Gastrocnemius medialis (tissue), 4 donors: Measurements from ENCODE around the gene C5orf15. TPM values are rescaled to one million over a fixed set of nuclear protein-coding genes. Genes with fewer than 3 reads are reported as not detected.

ENCODE experiments used
- ATAC-seq, 2 donors: fragments of 150-250 bp; one replicate each; pipeline ENCODE4 v1.9.1; 2016
- DNase-seq, 2 donors: peaks; one replicate each; pipeline ENCODE4 v3.0.0-alpha.2; 2019
- H3K27ac ChIP-seq, 4 donors: fragments of 200-600 bp; sonication (generic); 1 replicate in 1 of 4; 2 replicates in 3 of 4; pipeline ENCODE4 v1.5.1; 2016 to 2018; ENCODE audit warnings: mild to moderate bottlenecking in 2 of 4, moderate library complexity in 1 of 4
- H3K27me3 ChIP-seq, 3 donors: fragments of 200-600 bp; sonication (generic) in 2 of 3; 1 replicate in 1 of 3; 2 replicates in 2 of 3; pipeline versions ENCODE4 v1.5.1 to v1.6.0; 2016 to 2019; ENCODE audit warnings: mild to moderate bottlenecking in 1 of 3, moderate library complexity in 1 of 3
- H3K36me3 ChIP-seq, 2 donors: fragments of 200-600 bp; sonication (generic) in 1 of 2; one replicate each; pipeline ENCODE4 v1.5.1; 2017 to 2018
- H3K4me1 ChIP-seq, 2 donors: fragments of 200-600 bp; sonication (generic) in 1 of 2; one replicate each; pipeline ENCODE4 v1.5.1; 2016 to 2017; ENCODE audit warnings: mild to moderate bottlenecking in 2 of 2
- H3K4me3 ChIP-seq, 4 donors: fragments of 200-600 bp; sonication (generic) in 3 of 4; 1 replicate in 1 of 4; 2 replicates in 3 of 4; pipeline ENCODE4 v1.5.1; 2016 to 2019; ENCODE audit warnings: mild to moderate bottlenecking in 2 of 4
- H3K9me3 ChIP-seq, 3 donors: fragments of 200-600 bp; sonication (generic) in 2 of 3; 1 replicate in 1 of 3; 2 replicates in 2 of 3; pipeline ENCODE4 v1.5.1; 2016 to 2019
- POLR2A ChIP-seq, 2 donors: fragments of 450-650 bp; IDR thresholded peaks; one replicate each; pipeline ENCODE4 v1.6.1; 2017; ENCODE audit warnings: antibody characterized with exemption in 2 of 2, mild to moderate bottlenecking in 2 of 2, moderate library complexity in 2 of 2
- in situ Hi-C, 4 donors: fragments of 200-750 bp; cut with MboI; loops; one replicate each; pipeline versions ENCODE4 v1.15.0 to v1.8.0; 2017; ENCODE audit warnings: low sequenced_read_pairs in 4 of 4
- intact Hi-C: fragments of 100-400 bp; cut with DNase I; formaldehyde crosslinking; loops from one replicate; pipeline ENCODE4 v1.15.1; 2023; ENCODE audit warnings: low total_unique reads
- total RNA-seq, 4 donors: library from RNA; depleted of rRNA; stranded (reverse); fragments of >200 nt; gene quantifications; one replicate each; pipeline versions ENCODE4 v1.1.0 to v1.2.3, GENCODE V29; 2016
- TF ChIP-seq, protein P1 (sequence below), 5 experiments: fragments of 450-650 bp in 3 of 5; fragments of 200-600 bp in 2 of 5; sonication (generic) in 2 of 5; IDR thresholded peaks in 4 of 5; conservative IDR thresholded peaks in 1 of 5; 1 replicate in 4 of 5; 2 replicates in 1 of 5; pipeline ENCODE4 v1.5.1; 2016 to 2019; ENCODE audit warnings: antibody characterized with exemption in 5 of 5, mild to moderate bottlenecking in 3 of 5, moderate library complexity in 3 of 5

The C5orf15 gene
- total RNA-seq, 4 donors from 2014 or later: 18.7 to 30.3 (median 24.4) TPM

DNA sequence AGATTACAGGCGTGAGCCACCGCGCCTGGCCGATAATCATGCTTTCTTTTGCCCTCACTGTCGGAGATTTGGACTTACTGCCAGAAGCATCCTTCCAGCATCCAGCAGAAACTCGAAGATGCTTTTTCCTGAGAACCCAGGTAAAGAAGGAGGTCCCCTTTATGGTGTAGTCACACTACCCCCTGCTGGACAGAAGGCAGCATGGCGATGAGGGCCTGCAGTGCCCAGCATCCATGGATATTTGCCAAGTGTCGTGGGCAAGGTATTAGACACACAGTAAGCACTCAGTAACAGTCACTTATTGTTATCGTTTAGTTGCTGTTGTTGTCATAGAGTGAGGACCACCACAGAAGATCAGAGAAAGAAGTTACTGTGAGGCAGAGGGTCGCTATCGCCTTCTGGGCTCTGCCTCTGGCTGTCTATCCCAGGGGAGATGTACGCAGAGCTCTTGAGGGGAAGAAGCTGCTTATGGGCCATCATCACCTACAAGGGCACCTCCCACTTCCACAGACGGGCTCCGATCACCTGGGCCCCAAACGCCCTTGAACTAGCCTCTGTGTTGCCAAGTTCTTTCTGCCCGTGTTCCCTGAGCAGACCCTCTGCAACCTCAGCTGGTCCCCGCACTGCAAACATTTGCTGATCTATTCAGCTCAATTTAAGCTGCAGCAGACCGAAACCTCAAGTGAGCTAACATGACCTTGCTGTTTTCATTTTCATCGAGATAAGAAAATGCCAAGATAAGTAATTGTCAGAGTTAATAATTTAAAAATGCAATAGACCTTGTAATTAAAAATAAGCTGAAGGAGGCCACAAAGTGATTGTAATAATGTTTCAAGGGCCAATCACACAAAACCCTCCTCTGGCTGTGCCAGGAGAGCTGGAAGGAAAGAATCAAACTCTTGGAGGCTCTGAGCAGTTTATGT is 23.9 kb downstream of the C5orf15 start:
- TF ChIP-seq, protein P1, sequence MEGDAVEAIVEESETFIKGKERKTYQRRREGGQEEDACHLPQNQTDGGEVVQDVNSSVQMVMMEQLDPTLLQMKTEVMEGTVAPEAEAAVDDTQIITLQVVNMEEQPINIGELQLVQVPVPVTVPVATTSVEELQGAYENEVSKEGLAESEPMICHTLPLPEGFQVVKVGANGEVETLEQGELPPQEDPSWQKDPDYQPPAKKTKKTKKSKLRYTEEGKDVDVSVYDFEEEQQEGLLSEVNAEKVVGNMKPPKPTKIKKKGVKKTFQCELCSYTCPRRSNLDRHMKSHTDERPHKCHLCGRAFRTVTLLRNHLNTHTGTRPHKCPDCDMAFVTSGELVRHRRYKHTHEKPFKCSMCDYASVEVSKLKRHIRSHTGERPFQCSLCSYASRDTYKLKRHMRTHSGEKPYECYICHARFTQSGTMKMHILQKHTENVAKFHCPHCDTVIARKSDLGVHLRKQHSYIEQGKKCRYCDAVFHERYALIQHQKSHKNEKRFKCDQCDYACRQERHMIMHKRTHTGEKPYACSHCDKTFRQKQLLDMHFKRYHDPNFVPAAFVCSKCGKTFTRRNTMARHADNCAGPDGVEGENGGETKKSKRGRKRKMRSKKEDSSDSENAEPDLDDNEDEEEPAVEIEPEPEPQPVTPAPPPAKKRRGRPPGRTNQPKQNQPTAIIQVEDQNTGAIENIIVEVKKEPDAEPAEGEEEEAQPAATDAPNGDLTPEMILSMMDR (IDR thresholded peaks at IDR 0.05 in 4 of 5, conservative IDR thresholded peaks at IDR 0.05 in 1 of 5): peak in 4 of 5 experiments; percentile 15 to 63 (median 46)
- TF ChIP-seq POLR2A (IDR thresholded peaks at IDR 0.05): no peak
- DNase-seq (no peak), ATAC-seq (peak in 1 of 2 donors; percentile 44)
- in situ Hi-C loops: no loop called here
- intact Hi-C loops: loop anchor here (5.0 to 10.0 kb wide), 2 partner anchors 172 to 520 kb away; no protein-coding TSS in a partner anchor
- Histone ChIP-seq H3K27ac (no peak overlapping the region), H3K4me1 (peaks cover 0 to 5% of the 10 kb centered on the region in 2 donors), H3K36me3 (no peaks in the 10 kb centered on the region), H3K9me3 (no peaks in the 10 kb centered on the region), H3K27me3 (no peaks in the 10 kb centered on the region), H3K4me3 (no peak overlapping the region)

DNA sequence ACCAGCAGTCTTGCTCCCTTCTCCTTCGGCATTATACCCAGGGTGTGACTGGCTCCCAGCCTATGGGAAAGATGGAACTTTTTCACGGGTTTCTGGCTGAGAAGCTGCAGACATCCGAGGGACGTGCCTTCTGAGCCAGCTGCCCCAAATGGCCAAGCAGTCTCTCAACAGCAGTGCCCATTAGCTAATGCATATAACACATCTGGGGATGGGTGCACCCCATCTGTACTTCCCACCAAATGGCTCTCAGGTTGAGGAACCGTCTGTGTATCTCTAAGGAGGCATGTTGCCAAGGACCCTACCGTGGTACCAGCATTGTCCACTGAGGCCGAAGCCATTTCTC is 25.0 kb downstream of the C5orf15 start:
- Histone ChIP-seq H3K9me3 (no peaks in the 10 kb centered on the region), H3K4me1 (peaks cover 0 to 5% of the 10 kb centered on the region in 2 donors), H3K4me3 (no peak overlapping the region), H3K27me3 (no peaks in the 10 kb centered on the region), H3K36me3 (no peaks in the 10 kb centered on the region), H3K27ac (no peak overlapping the region)
- TF ChIP-seq, protein P1 (IDR thresholded peaks at IDR 0.05 in 4 of 5, conservative IDR thresholded peaks at IDR 0.05 in 1 of 5): no peak
- no peak for TF ChIP-seq POLR2A (IDR thresholded peaks at IDR 0.05)
- DNase-seq (no peak), ATAC-seq (no peak)
- intact Hi-C loops (loop anchor here (10.0 kb wide), 1 partner anchor 519 kb away; no protein-coding TSS in a partner anchor), in situ Hi-C loops (no loop called here)

DNA sequence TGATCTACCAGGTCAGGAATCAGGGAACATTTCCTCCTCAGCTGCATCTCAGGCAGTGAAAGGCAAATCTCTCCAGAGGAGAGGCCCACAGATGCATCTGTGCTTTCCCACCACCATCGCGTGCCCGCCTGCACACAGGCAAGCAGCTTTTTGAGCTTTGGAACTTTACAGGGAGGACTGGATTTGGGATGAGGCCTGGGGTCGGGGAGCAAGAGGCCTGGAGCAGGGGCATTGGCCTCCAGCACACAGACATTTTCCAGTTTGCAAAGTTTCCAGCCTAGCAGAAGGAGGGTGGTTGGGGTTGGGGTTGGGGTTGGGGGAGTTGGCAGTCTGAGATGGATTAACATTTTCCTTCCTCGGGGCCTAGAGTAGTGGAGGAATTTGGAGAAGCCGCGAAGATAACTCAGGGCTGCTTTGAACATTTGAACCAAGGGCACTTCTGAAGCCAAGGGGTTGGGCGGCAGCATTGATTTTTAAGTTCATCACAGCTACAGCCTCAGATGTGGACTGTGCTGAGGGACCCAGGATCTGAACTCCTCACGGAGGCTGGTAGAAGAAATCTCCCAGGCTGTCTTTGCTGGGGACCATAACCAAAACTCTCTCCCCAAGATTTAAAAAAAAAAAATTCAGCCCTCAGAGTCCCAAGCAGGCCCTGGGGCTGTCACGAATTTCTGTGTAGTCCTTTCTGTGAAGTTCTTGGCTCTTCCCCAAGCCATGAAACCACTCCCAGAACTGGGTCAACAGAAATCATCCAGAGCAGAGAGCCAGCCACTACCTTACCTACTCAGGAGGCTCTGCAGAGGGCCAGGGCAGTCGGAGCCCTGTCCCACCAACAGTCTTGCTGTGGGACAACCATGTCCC is 25.6 kb downstream of the C5orf15 start:
- Histone ChIP-seq H3K27me3 (no peaks in the 10 kb centered on the region), H3K9me3 (no peaks in the 10 kb centered on the region), H3K36me3 (no peaks in the 10 kb centered on the region), H3K27ac (no peak overlapping the region), H3K4me1 (peaks cover 0 to 5% of the 10 kb centered on the region in 2 donors), H3K4me3 (no peak overlapping the region)
- in situ Hi-C loops: no loop called here
- no peak for TF ChIP-seq POLR2A (IDR thresholded peaks at IDR 0.05)
- TF ChIP-seq, protein P1 (IDR thresholded peaks at IDR 0.05 in 4 of 5, conservative IDR thresholded peaks at IDR 0.05 in 1 of 5): no peak
- ATAC-seq: peak in 1 of 2 donors; percentile 71
- intact Hi-C loops: loop anchor here (10.0 kb wide), 1 partner anchor 518 kb away; no protein-coding TSS in a partner anchor
- DNase-seq: no peak

DNA sequence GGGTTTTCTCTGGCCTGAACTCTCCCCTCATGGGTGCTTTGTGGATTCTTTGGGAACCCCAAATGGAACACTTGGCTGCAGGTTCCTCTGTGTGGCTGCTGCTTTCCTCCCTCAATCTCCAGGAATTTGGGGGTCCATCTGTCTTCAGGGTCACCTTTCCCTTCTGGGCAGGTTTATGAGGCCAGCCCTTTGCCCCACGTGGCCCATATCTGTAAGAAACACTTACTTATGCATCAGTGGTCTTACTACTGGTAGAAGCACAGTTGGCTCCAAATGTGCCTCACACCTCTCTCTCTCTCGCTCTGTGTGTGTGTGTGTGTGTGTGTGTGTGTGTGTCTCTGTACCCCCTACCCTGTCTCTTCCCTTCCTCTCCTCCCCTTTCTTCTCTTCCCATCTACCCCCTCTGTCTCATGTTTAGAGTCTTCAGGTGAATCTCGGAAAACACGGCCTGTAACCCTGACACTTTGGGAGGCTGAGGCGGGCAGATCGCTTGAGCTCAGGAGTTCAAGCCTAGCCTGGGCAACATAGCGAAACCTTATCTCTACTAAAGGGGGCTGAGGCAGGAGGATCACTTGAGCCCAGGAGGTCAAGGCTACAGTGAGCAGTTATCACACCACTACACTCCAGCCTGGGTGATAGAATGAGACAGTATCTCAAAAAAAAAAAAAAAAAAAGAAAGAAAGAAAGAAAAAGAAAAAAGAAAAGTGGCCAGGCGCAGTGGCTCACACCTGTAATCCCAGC is 26.8 kb downstream of the C5orf15 start:
- Histone ChIP-seq H3K4me3 (no peak overlapping the region), H3K36me3 (no peaks in the 10 kb centered on the region), H3K27me3 (no peaks in the 10 kb centered on the region), H3K9me3 (no peaks in the 10 kb centered on the region), H3K27ac (no peak overlapping the region), H3K4me1 (peaks cover 0 to 5% of the 10 kb centered on the region in 2 donors)
- in situ Hi-C loops: no loop called here
- DNase-seq: no peak
- no peak for ATAC-seq
- TF ChIP-seq, protein P1 (IDR thresholded peaks at IDR 0.05 in 4 of 5, conservative IDR thresholded peaks at IDR 0.05 in 1 of 5): no peak
- no peak for TF ChIP-seq POLR2A (IDR thresholded peaks at IDR 0.05)
- intact Hi-C loops: loop anchor here (10.0 kb wide), 1 partner anchor 517 kb away; no protein-coding TSS in a partner anchor
